ENCODE data around the gene ARHGEF38. TPM values are rescaled to one million over a fixed set of nuclear protein-coding genes. Genes with fewer than 3 reads are reported as not detected.

ARHGEF38 gene
- total RNA-seq, 1 donor from 2014 or later = 15.5 TPM

GRCh38 chr4:105657117-105657765 lies 104.8 kb downstream of the ARHGEF38 start:
- Histone ChIP-seq H3K27ac (no peak overlapping the region), H3K27me3 (no peaks in the 10 kb centered on the region), H3K36me3 (no peaks in the 10 kb centered on the region), H3K4me3 (no peak overlapping the region), H3K4me1 (no peaks in the 10 kb centered on the region), H3K9me3 (no peaks in the 10 kb centered on the region)
- no peak for ATAC-seq
- no peak for DNase-seq
- no peak for TF ChIP-seq CTCF (IDR thresholded peaks at IDR 0.05)
- intact Hi-C loops (cut with DNase I) = no loop called here

- intact Hi-C loops (cut with DNase I) = no loop called here
- no peak for TF ChIP-seq CTCF (IDR thresholded peaks at IDR 0.05)
- Histone ChIP-seq H3K36me3 (no peaks in the 10 kb centered on the region), H3K27me3 (no peaks in the 10 kb centered on the region), H3K9me3 (no peaks in the 10 kb centered on the region), H3K27ac (no peak overlapping the region), H3K4me1 (no peaks in the 10 kb centered on the region), H3K4me3 (no peak overlapping the region)
- no peak for ATAC-seq
- no peak for DNase-seq
These were observed 106.8 kb downstream of the ARHGEF38 start for GRCh38 chr4:105659190-105659589.

- intact Hi-C loops (cut with DNase I) = no loop called here
- no peak for ATAC-seq
- H3K4me3 ChIP-seq = no peak overlapping the region
- no peaks in the 10 kb centered on the region for H3K9me3 ChIP-seq
- no peaks in the 10 kb centered on the region for H3K27me3 ChIP-seq
- no peak overlapping the region for H3K27ac ChIP-seq
- no peak for DNase-seq
- TF ChIP-seq CTCF (IDR thresholded peaks at IDR 0.05) = no peak
- no peaks in the 10 kb centered on the region for H3K36me3 ChIP-seq
- no peaks in the 10 kb centered on the region for H3K4me1 ChIP-seq
These were observed 108.6 kb downstream of the ARHGEF38 start for GRCh38 chr4:105661028-105661427.

- Histone ChIP-seq H3K27ac (peak overlapping the region; percentile 18), H3K4me1 (no peaks in the 10 kb centered on the region), H3K4me3 (no peak overlapping the region), H3K36me3 (no peaks in the 10 kb centered on the region), H3K27me3 (no peaks in the 10 kb centered on the region), H3K9me3 (no peaks in the 10 kb centered on the region)
- DNase-seq (no peak), ATAC-seq (peak; percentile 66)
- intact Hi-C loops (cut with DNase I) = no loop called here
- TF ChIP-seq CTCF (IDR thresholded peaks at IDR 0.05) = no peak
These were observed 110.7 kb downstream of the ARHGEF38 start for GRCh38 chr4:105662935-105663675.

- H3K9me3 ChIP-seq = no peaks in the 10 kb centered on the region
- no peak overlapping the region for H3K27ac ChIP-seq
- no peaks in the 10 kb centered on the region for H3K36me3 ChIP-seq
- ATAC-seq (peak; percentile 87), DNase-seq (no peak)
- H3K4me3 ChIP-seq = no peak overlapping the region
- no peaks in the 10 kb centered on the region for H3K27me3 ChIP-seq
- no peaks in the 10 kb centered on the region for H3K4me1 ChIP-seq
- intact Hi-C loops (cut with DNase I) = no loop called here
- peak; percentile 36 for TF ChIP-seq CTCF (IDR thresholded peaks at IDR 0.05)
These were observed 114.3 kb downstream of the ARHGEF38 start for GRCh38 chr4:105666693-105667092.

Measured in upper lobe of right lung (tissue), 1 donor.